HepG2 (cell line): ENCODE results near the gene RANBP6. TPM values are rescaled to one million over a fixed set of nuclear protein-coding genes. Genes with fewer than 3 reads are reported as not detected.

ENCODE experiments used
- ATAC-seq: fragments of 200-7000 bp; cut with Tn5 transposase; 3 replicates; pipeline ENCODE4 v1.9.1; 2020; ENCODE audit warnings: mild to moderate bottlenecking, moderate library complexity
- BruUV-seq: library from RNA; stranded (reverse); fragments of 400-500 nt; replicated peaks from 2 replicates; lab custom pipeline; 2021; lab: Mats Ljungman, UMichigan
- CTCF ChIA-PET: fragments of 300-600 bp; formaldehyde crosslinking; extraction: SDS; loops from one replicate; lab custom pipeline; 2021; ENCODE audit warnings: low total read pairs, inconsistent platforms, low intra/inter-chr PET ratio; lab: Yijun Ruan, JAX
- POLR2A ChIA-PET: fragments of 350-600 bp; sonication (Branson Sonifier 250); formaldehyde crosslinking; loops from one replicate; lab custom pipeline; 2020; ENCODE audit warnings: antibody characterized with exemption, inconsistent platforms; lab: Yijun Ruan, JAX
- DNase-seq: peaks from one replicate; pipeline ENCODE4 v3.0.0-alpha.2; 2015; ENCODE audit warnings: low spot score
- FAIRE-seq: peaks from 3 replicates; lab custom pipeline; 2011; peaks lifted over from hg19 to GRCh38; lab: Jason Lieb, UNC
- H2AFZ ChIP-seq: one replicate; pipeline ENCODE4 v1.6.1; 2011; ENCODE audit warnings: low read length, inconsistent platforms
- H3K27ac ChIP-seq: fragments of 300-600 bp; 3 replicates; pipeline ENCODE4 v1.8.0; 2011; ENCODE audit warnings: mixed run types, mild to moderate bottlenecking, mixed read lengths, low read length, inconsistent platforms; ENCODE audit not compliant: insufficient read depth; ENCODE audit errors: extremely low read length
- H3K27me3 ChIP-seq, 2 experiments: fragments of 200-600 bp in 1 of 2; 2 replicates in 1 of 2; 3 replicates in 1 of 2; pipeline versions ENCODE4 v1.6.0 to v1.8.0; 2011; ENCODE audit warnings: low read length in 2 of 2, mild to moderate bottlenecking in 2 of 2, moderate library complexity in 2 of 2, inconsistent platforms in 1 of 2; ENCODE audit not compliant: insufficient read depth in 2 of 2, control insufficient read depth in 1 of 2
- H3K36me3 ChIP-seq, 2 experiments: fragments of 200-600 bp in 1 of 2; replicated peaks in 1 of 2; 2 replicates in 1 of 2; 3 replicates in 1 of 2; pipeline versions ENCODE4 v1.5.1 to v1.8.0; 2011; ENCODE audit warnings: low read length in 2 of 2, inconsistent platforms in 1 of 2; ENCODE audit not compliant: insufficient read depth in 2 of 2, control insufficient read depth in 1 of 2
- H3K4me1 ChIP-seq: 2 replicates; pipeline ENCODE4 v1.5.1; 2012; ENCODE audit warnings: low read length, inconsistent platforms; ENCODE audit not compliant: insufficient read depth
- H3K4me2 ChIP-seq: 2 replicates; pipeline ENCODE4 v1.6.0; 2011; ENCODE audit warnings: low read depth, low read length, inconsistent platforms
- H3K4me3 ChIP-seq, 3 experiments: fragments of 200-600 bp in 1 of 3; sonication (generic), shearing (Covaris generic) in 1 of 3; replicated peaks in 1 of 3; 2 replicates each; pipeline ENCODE4 v1.5.1; 2011 to 2016; ENCODE audit warnings: low read length in 3 of 3, inconsistent platforms in 2 of 3, low read depth in 2 of 3, mild to moderate bottlenecking in 2 of 3, control low read depth in 1 of 3, mixed read lengths in 1 of 3; ENCODE audit not compliant: insufficient read depth in 1 of 3
- H3K79me2 ChIP-seq: one replicate; pipeline ENCODE4 v1.6.1; 2011; ENCODE audit warnings: low read length, inconsistent platforms; ENCODE audit not compliant: insufficient read depth
- H3K9ac ChIP-seq: 2 replicates; pipeline ENCODE4 v1.6.0; 2011; ENCODE audit warnings: mild to moderate bottlenecking, low read depth, low read length, inconsistent platforms; ENCODE audit not compliant: insufficient read depth
- H3K9me3 ChIP-seq: 2 replicates; pipeline ENCODE4 v1.5.1; 2012; ENCODE audit warnings: mild to moderate bottlenecking, low read length
- H4K20me1 ChIP-seq: 2 replicates; pipeline ENCODE4 v1.6.0; 2011; ENCODE audit warnings: inconsistent platforms, mild to moderate bottlenecking, low read length, moderate library complexity; ENCODE audit not compliant: insufficient read depth
- HOXA7 ChIP-seq: sonication (generic); formaldehyde crosslinking; IDR thresholded peaks from 2 replicates; pipeline ENCODE4 v1.8.1; 2022; ENCODE audit warnings: mild to moderate bottlenecking, missing genetic modification reagents, moderate library complexity
- MED13 ChIP-seq: sonication (generic); formaldehyde crosslinking; IDR thresholded peaks from 2 replicates; pipeline ENCODE4 v1.5.0; 2020; ENCODE audit warnings: missing genetic modification reagents
- POLR2G ChIP-seq: fragments of 200-400 bp; formaldehyde crosslinking; IDR thresholded peaks from 2 replicates; pipeline ENCODE4 v1.6.1; 2018; ENCODE audit warnings: mild to moderate bottlenecking, low read depth, low read length, moderate library complexity
- PRDM4 ChIP-seq: sonication (generic); formaldehyde crosslinking; IDR thresholded peaks from 2 replicates; pipeline ENCODE4 v1.9.0; 2021; ENCODE audit warnings: missing genetic modification reagents, borderline replicate concordance
- SIN3B ChIP-seq: fragments of 150-350 bp; IDR thresholded peaks from 2 replicates; pipeline ENCODE4 v1.6.1; 2014; ENCODE audit warnings: low read length
- ZBTB1 ChIP-seq: sonication (generic); formaldehyde crosslinking; IDR thresholded peaks from 2 replicates; pipeline ENCODE4 v1.4.0; 2020; ENCODE audit warnings: missing genetic modification reagents, borderline replicate concordance
- ZNF180 ChIP-seq: sonication (generic); formaldehyde crosslinking; IDR thresholded peaks from 2 replicates; pipeline ENCODE4 v1.4.0; 2020; ENCODE audit warnings: low read depth, missing genetic modification reagents, borderline replicate concordance
- ZNF275 ChIP-seq: sonication (generic); formaldehyde crosslinking; IDR thresholded peaks from 2 replicates; pipeline ENCODE4 v1.8.0; 2022; ENCODE audit warnings: missing genetic modification reagents, mild to moderate bottlenecking, inconsistent platforms, borderline replicate concordance
- ZNF34 ChIP-seq: sonication (generic); formaldehyde crosslinking; IDR thresholded peaks from 2 replicates; pipeline ENCODE4 v1.4.0; 2020; ENCODE audit warnings: mild to moderate bottlenecking, missing genetic modification reagents, borderline replicate concordance
- ZNF558 ChIP-seq: sonication (generic); formaldehyde crosslinking; IDR thresholded peaks from 2 replicates; pipeline ENCODE4 v1.9.0; 2022; ENCODE audit warnings: mild to moderate bottlenecking, missing genetic modification reagents, borderline replicate concordance
- ZNF772 ChIP-seq: sonication (generic); formaldehyde crosslinking; IDR thresholded peaks from 2 replicates; pipeline ENCODE4 v1.5.0; 2020; ENCODE audit warnings: mild to moderate bottlenecking, missing genetic modification reagents
- WGBS: methylation state at CpG from one replicate; pipeline ENCODE4 v1.1.6; 2017; ENCODE audit warnings: low lambda C conversion rate; 5-methylcytosine and 5-hydroxymethylcytosine counted together
- in situ Hi-C: cut with HindIII; loops from 2 replicates; pipeline ENCODE4 v1.10.0; 2017; ENCODE audit warnings: low pct_unique_long_range_greater_than_20kb; ENCODE audit not compliant: extremely low pct_ligation_motif_present
- intact Hi-C: fragments of 100-400 bp; cut with micrococcal nuclease; formaldehyde crosslinking; loops from one replicate; pipeline ENCODE4 v1.10.0; 2022; ENCODE audit not compliant: unreplicated experiment
- polyA plus RNA-seq, 8 experiments: library from polyadenylated mRNA; depleted of rRNA in 3 of 8; stranded (reverse) in 7 of 8; unstranded in 1 of 8; fragments of >200 nt; fragmentation: Illumina TruSeq in 4 of 8; extraction: Trizol in 4 of 8; gene quantifications; 2 replicates each; pipeline versions ENCODE4 v1.2.1 to v1.2.3, GENCODE V29; 2011 to 2016; ENCODE audit warnings: low read depth in 4 of 8, missing spikeins in 1 of 8, mixed read lengths in 1 of 8; ENCODE audit not compliant: insufficient read depth in 1 of 8
- total RNA-seq, 5 experiments: library from RNA; depleted of rRNA; stranded (reverse); fragments of >200 nt; fragmentation: Illumina TruSeq; extraction: Trizol; gene quantifications; 2 replicates each; pipeline ENCODE4 v1.2.3, GENCODE V29; 2016; ENCODE audit warnings: low read depth in 1 of 5

Gene RANBP6
- total and polyA plus RNA-seq, 2 of the 13 experiments (the other 11 are each of a cell fraction or from before 2014, with no cell fraction given): 7.5 to 26.0 TPM

GRCh38 chr9:6052293-6052919 lies 37.0 kb upstream of the RANBP6 start:
- CTCF ChIA-PET: no interaction called here
- POLR2A ChIA-PET: no interaction called here
- ATAC-seq: no peak
- no peak overlapping the region for H3K27ac ChIP-seq
- H3K4me1 ChIP-seq: peaks cover 7% of the 10 kb centered on the region; the same call in 1 of the 2 replicates
- TF ChIP-seq SIN3B (no peak), ZNF34 (no peak), POLR2G (no peak), MED13 (no peak), ZNF558 (CRISPR knock-in tag) (no peak), ZNF180 (CRISPR knock-in tag) (no peak), ZNF275 (CRISPR knock-in tag) (no peak), HOXA7 (CRISPR knock-in tag) (no peak), ZBTB1 (CRISPR knock-in tag) (no peak), ZNF772 (CRISPR knock-in tag) (no peak), PRDM4 (CRISPR knock-in tag) (no peak)
- TF ChIP-seq, all 625 proteins: peak for 0
- Histone ChIP-seq H3K27me3 (no peaks in the 10 kb centered on the region), H3K9ac (no peak overlapping the region), H3K9me3 (no peaks in the 10 kb centered on the region), H2AFZ (no peak overlapping the region), H3K4me3 (no peak overlapping the region), H4K20me1 (no peaks in the 10 kb centered on the region), H3K36me3 (no peaks in the 10 kb centered on the region), H3K79me2 (no peaks in the 10 kb centered on the region), H3K4me2 (no peak overlapping the region)
- no peak for DNase-seq
- no peak for FAIRE-seq
- BruUV-seq: no TSS peak
- WGBS: 22% methylated on average over 2 of the region's 2 CpGs
- in situ Hi-C loops: loop anchor here (10.0 kb wide), 1 partner anchor 252 kb away; no protein-coding TSS in a partner anchor
- intact Hi-C loops: no loop called here
